GM12878 (cell line): Measurements from ENCODE around the gene MAN2B2.

Experiments used
- ASH2L ChIP-seq: fragments of 300-600, 200-600 bp; sonication (generic); IDR thresholded peaks from 2 replicates; pipeline ENCODE4 v1.6.1; 2017; ENCODE audit warnings: low read depth, mild to moderate bottlenecking, borderline replicate concordance
- ATF3 ChIP-seq: IDR thresholded peaks from 2 replicates; pipeline ENCODE4 v1.6.1; 2011; ENCODE audit warnings: low read depth, mild to moderate bottlenecking, low read length, moderate library complexity, borderline replicate concordance; ENCODE audit errors: extremely low read depth
- CTCF ChIP-seq, 3 experiments: IDR thresholded peaks in 2 of 3; conservative IDR thresholded peaks in 1 of 3; 2 replicates each; pipeline ENCODE4 v1.5.1; 2011; ENCODE audit warnings: low read depth in 3 of 3, low read length in 3 of 3, mild to moderate bottlenecking in 3 of 3, control low read depth in 2 of 3, moderate library complexity in 2 of 3, inconsistent platforms in 1 of 3, mixed read lengths in 1 of 3; ENCODE audit not compliant: control insufficient read depth in 2 of 3, insufficient read depth in 1 of 3; ENCODE audit errors: extremely low read depth in 1 of 3
- EGR1 ChIP-seq, 2 experiments: IDR thresholded peaks; 1 replicate in 1 of 2; 2 replicates in 1 of 2; pipeline ENCODE4 v1.6.1; 2011 to 2012; ENCODE audit warnings: low read depth in 2 of 2, low read length in 2 of 2, borderline replicate concordance in 1 of 2, mild to moderate bottlenecking in 1 of 2, moderate library complexity in 1 of 2
- FOS ChIP-seq: IDR thresholded peaks from 3 replicates; pipeline ENCODE4 v1.6.1; 2011; ENCODE audit warnings: borderline replicate concordance; ENCODE audit not compliant: insufficient read length; ENCODE audit errors: extremely low read depth
- GABPA ChIP-seq: IDR thresholded peaks from 2 replicates; pipeline ENCODE4 v1.6.1; 2014; ENCODE audit warnings: antibody characterized with exemption, low read depth, mild to moderate bottlenecking, inconsistent platforms
- KDM1A ChIP-seq: fragments of 200-600 bp; sonication (generic); IDR thresholded peaks from 2 replicates; pipeline ENCODE4 v1.6.1; 2016; ENCODE audit warnings: borderline replicate concordance
- NFIC ChIP-seq: IDR thresholded peaks from 2 replicates; pipeline ENCODE4 v1.6.1; 2012; ENCODE audit warnings: low read depth, mild to moderate bottlenecking, inconsistent platforms, low read length, moderate library complexity
- POLR2A ChIP-seq: IDR thresholded peaks from 2 replicates; pipeline ENCODE4 v1.6.1; 2011; ENCODE audit warnings: low read depth, mild to moderate bottlenecking, low read length
- STAT1 ChIP-seq: fragments of 450-650 bp; conservative IDR thresholded peaks from 2 replicates; pipeline ENCODE4 v1.6.1; 2014; ENCODE audit warnings: antibody characterized with exemption, mild to moderate bottlenecking
- TCF3 ChIP-seq: IDR thresholded peaks from 2 replicates; pipeline ENCODE4 v1.6.1; 2012; ENCODE audit warnings: low read depth, mild to moderate bottlenecking, low read length, borderline replicate concordance; ENCODE audit not compliant: insufficient read depth

DNA sequence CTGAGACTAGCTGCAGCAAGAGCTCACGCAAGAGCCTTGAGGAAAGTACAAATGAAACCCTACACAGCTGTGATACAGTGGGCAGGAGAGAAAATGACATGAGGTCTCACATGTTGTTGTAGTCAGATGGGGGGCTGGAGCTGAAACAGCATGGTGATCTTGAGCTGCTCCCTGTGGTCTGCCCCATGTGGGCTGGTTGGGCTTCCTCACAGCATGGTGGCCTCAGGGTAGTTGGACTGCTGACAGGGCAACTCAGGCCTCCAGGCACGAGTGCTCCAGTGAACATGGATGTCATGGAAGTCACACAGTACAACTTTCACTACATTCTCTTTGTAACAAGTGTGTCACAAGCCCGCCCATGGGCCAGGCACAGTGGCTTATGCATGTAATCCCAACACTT is 3.4 kb upstream of the MAN2B2 start:
- TF ChIP-seq GABPA (no peak), KDM1A (no peak), ATF3 (no peak), EGR1 (IDR thresholded peaks at IDR 0.05; ENCODE audit: borderline replicate concordance in 1 of 2, low read depth in 2 of 2, low read length in 2 of 2) (no peak), CTCF (IDR thresholded peaks at IDR 0.05 in 2 of 3, conservative IDR thresholded peaks at IDR 0.05 in 1 of 3; ENCODE audit: control insufficient read depth in 2 of 3, extremely low read depth in 1 of 3, insufficient read depth in 1 of 3, low read depth in 3 of 3, low read length in 3 of 3) (no peak), NFIC (no peak), FOS (no peak), ASH2L (no peak), POLR2A (no peak), TCF3 (no peak), STAT1 (no peak)
